Loucy (cell line): ENCODE data around the gene NDC80.
A peak's percentile ranks its signal among the peaks of the same experiment; 100 is the strongest.

Experiments used
- H2AFZ ChIP-seq: fragments of 200-600 bp; sonication (generic); 2 replicates; pipeline ENCODE4 v1.6.0; 2016; ENCODE audit warnings: antibody characterized with exemption, mild to moderate bottlenecking, low read length, moderate library complexity
- H3F3A ChIP-seq: fragments of 200-600 bp; 2 replicates; pipeline ENCODE4 v1.6.0; 2016; ENCODE audit warnings: antibody characterized with exemption, low read depth, mild to moderate bottlenecking
- H3K27me3 ChIP-seq: fragments of 200-600 bp; sonication (generic); 2 replicates; pipeline ENCODE4 v1.6.1; 2014; ENCODE audit warnings: low read length, mild to moderate bottlenecking; ENCODE audit not compliant: insufficient read depth, poor library complexity, severe bottlenecking
- H3K36me3 ChIP-seq: fragments of 200-600 bp; sonication (generic); 2 replicates; pipeline ENCODE4 v1.6.1; 2016; ENCODE audit warnings: low read length; ENCODE audit not compliant: insufficient read depth
- H3K4me1 ChIP-seq: fragments of 200-600 bp; sonication (generic); 2 replicates; pipeline ENCODE4 v1.5.1; 2014; ENCODE audit warnings: low read length, mild to moderate bottlenecking; ENCODE audit not compliant: insufficient read depth, poor library complexity, severe bottlenecking
- H3K4me2 ChIP-seq: fragments of 200-600 bp; sonication (generic); 2 replicates; pipeline ENCODE4 v1.6.0; 2014; ENCODE audit warnings: antibody characterized with exemption, low read length, low read depth, mild to moderate bottlenecking; ENCODE audit not compliant: poor library complexity, severe bottlenecking
- H3K4me3 ChIP-seq: fragments of 200-600 bp; sonication (generic); 2 replicates; pipeline ENCODE4 v1.5.1; 2014; ENCODE audit warnings: low read length, mild to moderate bottlenecking, mixed read lengths; ENCODE audit not compliant: poor library complexity, severe bottlenecking
- H3K79me2 ChIP-seq: fragments of 200-600 bp; sonication (generic); 2 replicates; pipeline ENCODE4 v1.6.1; 2014; ENCODE audit warnings: low read length; ENCODE audit not compliant: insufficient read depth
- H3K9ac ChIP-seq: fragments of 200-600 bp; sonication (generic); 2 replicates; pipeline ENCODE4 v1.6.0; 2014; ENCODE audit warnings: mild to moderate bottlenecking, low read depth, low read length, moderate library complexity; ENCODE audit not compliant: poor library complexity, severe bottlenecking
- H3K9me2 ChIP-seq: fragments of 200-600 bp; sonication (generic); replicated peaks from 2 replicates; pipeline ENCODE4 v1.6.1; 2016; ENCODE audit warnings: low read depth, low read length, mixed read lengths
- H3K9me3 ChIP-seq: fragments of 200-600 bp; sonication (generic); 2 replicates; pipeline ENCODE4 v1.6.1; 2014; ENCODE audit warnings: mild to moderate bottlenecking, antibody characterized with exemption, low read length, low read depth; ENCODE audit not compliant: insufficient read depth
- H4K20me1 ChIP-seq: fragments of 200-600 bp; sonication (generic); 2 replicates; pipeline ENCODE4 v1.6.0; 2014; ENCODE audit warnings: antibody characterized with exemption, low read length, mild to moderate bottlenecking; ENCODE audit not compliant: insufficient read depth, poor library complexity, severe bottlenecking
- EZH2phosphoT487 ChIP-seq: fragments of 200-600 bp; IDR thresholded peaks from 2 replicates; pipeline ENCODE4 v1.6.1; 2018; ENCODE audit warnings: antibody characterized with exemption, mild to moderate bottlenecking, moderate library complexity, borderline replicate concordance
- TF ChIP-seq, protein P1 (sequence below): fragments of 200-600 bp; sonication (generic); conservative IDR thresholded peaks from 2 replicates; pipeline ENCODE4 v1.5.1; 2014; ENCODE audit warnings: mild to moderate bottlenecking, antibody characterized with exemption, low read length

The NDC80 gene

DNA sequence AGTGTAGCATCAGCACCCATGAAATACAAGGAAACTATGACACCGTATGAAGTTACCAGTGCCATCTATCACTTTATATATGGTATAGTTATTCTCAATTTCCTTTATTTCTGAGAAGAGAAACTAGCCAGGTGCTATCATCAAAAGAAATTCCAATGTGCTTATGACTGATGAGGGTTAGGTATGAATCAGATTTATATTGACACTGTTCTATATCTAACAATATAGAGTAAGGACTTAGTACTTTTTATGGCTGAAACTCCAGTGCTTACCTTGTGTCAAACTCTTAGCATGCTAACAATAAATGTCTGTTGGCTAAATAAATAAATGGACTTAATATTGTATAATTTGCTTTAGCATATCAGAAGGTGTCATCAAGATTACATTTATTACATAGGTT lies 7.0 kb upstream of the NDC80 start:
- H2AFZ ChIP-seq = no peak overlapping the region
- H3K27me3 ChIP-seq = no peaks in the 10 kb centered on the region
- TF ChIP-seq, protein P1, sequence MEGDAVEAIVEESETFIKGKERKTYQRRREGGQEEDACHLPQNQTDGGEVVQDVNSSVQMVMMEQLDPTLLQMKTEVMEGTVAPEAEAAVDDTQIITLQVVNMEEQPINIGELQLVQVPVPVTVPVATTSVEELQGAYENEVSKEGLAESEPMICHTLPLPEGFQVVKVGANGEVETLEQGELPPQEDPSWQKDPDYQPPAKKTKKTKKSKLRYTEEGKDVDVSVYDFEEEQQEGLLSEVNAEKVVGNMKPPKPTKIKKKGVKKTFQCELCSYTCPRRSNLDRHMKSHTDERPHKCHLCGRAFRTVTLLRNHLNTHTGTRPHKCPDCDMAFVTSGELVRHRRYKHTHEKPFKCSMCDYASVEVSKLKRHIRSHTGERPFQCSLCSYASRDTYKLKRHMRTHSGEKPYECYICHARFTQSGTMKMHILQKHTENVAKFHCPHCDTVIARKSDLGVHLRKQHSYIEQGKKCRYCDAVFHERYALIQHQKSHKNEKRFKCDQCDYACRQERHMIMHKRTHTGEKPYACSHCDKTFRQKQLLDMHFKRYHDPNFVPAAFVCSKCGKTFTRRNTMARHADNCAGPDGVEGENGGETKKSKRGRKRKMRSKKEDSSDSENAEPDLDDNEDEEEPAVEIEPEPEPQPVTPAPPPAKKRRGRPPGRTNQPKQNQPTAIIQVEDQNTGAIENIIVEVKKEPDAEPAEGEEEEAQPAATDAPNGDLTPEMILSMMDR = no peak
- TF ChIP-seq EZH2phosphoT487 = no peak
- no peaks in the 10 kb centered on the region for H4K20me1 ChIP-seq
- H3K4me2 ChIP-seq = no peak overlapping the region
- H3F3A ChIP-seq = no peaks in the 10 kb centered on the region
- H3K9me2 ChIP-seq = no peaks in the 10 kb centered on the region
- H3K4me3 ChIP-seq = no peak overlapping the region
- H3K9me3 ChIP-seq = no peaks in the 10 kb centered on the region
- no peak overlapping the region for H3K9ac ChIP-seq
- H3K79me2 ChIP-seq = peaks cover 19% of the 10 kb centered on the region; the same call in 1 of the 2 replicates
- no peaks in the 10 kb centered on the region for H3K36me3 ChIP-seq
- H3K4me1 ChIP-seq = peaks cover 31% of the 10 kb centered on the region

DNA sequence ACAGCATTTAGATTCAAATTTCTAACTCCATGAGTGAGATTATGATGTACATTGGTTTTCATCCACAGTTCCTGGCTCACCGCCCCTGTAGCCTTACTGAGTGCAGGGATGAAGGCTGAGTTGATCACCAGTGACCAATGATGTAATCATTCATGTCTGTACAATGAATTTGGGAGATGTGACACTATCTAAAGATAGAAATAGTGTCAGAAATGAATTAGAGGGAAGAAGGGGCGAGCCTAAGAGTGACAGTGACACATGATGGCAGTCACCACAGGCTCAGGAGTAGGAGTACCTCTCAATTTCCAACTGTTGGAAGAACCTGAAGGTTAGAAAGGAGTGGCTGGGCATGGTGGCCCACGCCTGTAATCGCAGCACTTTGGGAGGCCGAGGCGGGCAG lies 3.2 kb upstream of the NDC80 start:
- no peak overlapping the region for H2AFZ ChIP-seq
- no peaks in the 10 kb centered on the region for H3K9me3 ChIP-seq
- peak overlapping the region; percentile 84 for H3K4me2 ChIP-seq
- peak overlapping the region; percentile 4 for H3K4me3 ChIP-seq
- H3K79me2 ChIP-seq = peaks cover 52% of the 10 kb centered on the region
- H4K20me1 ChIP-seq = peaks cover 7% of the 10 kb centered on the region
- TF ChIP-seq EZH2phosphoT487 = no peak
- TF ChIP-seq, protein P1 = no peak
- no peak overlapping the region for H3K9ac ChIP-seq
- H3F3A ChIP-seq = no peaks in the 10 kb centered on the region
- H3K36me3 ChIP-seq = no peaks in the 10 kb centered on the region
- peaks cover 53% of the 10 kb centered on the region for H3K4me1 ChIP-seq
- H3K9me2 ChIP-seq = no peaks in the 10 kb centered on the region
- H3K27me3 ChIP-seq = no peaks in the 10 kb centered on the region

DNA sequence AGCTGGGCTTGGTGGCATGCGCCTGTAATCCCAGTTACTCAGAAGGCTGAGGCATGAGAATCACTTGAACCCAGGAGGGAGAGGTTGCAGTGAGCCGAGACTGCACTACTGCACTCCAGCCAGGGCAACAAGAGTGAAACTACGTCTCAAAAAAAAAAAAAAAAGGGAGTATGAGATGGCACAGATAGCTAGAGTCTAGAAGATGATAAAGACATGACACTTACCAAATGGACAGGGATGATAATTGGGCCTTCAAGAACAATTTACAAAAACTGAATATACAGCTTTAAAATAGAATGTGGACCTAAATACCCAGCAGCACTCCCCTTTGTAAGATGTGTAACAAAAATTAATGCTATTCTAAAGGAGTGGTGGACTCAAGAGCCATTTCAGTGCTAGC lies 2.8 kb upstream of the NDC80 start:
- Histone ChIP-seq H3K4me2 (peak overlapping the region; percentile 84), H4K20me1 (peaks cover 7% of the 10 kb centered on the region), H3K36me3 (no peaks in the 10 kb centered on the region), H3K9me2 (no peaks in the 10 kb centered on the region), H3K4me1 (peaks cover 57% of the 10 kb centered on the region), H3F3A (no peaks in the 10 kb centered on the region), H2AFZ (no peak overlapping the region), H3K9ac (peak overlapping the region; percentile 94), H3K4me3 (peak overlapping the region; percentile 84), H3K27me3 (no peaks in the 10 kb centered on the region), H3K79me2 (peaks cover 56% of the 10 kb centered on the region), H3K9me3 (no peaks in the 10 kb centered on the region)
- TF ChIP-seq, protein P1 = no peak
- TF ChIP-seq EZH2phosphoT487 = no peak
